NCI-H128 (cell line): ENCODE results near the gene SYTL1.
"Not testable (repeated sequence)": the region's sequence is repeated elsewhere in the genome, so short reads cannot be mapped to it uniquely, and the experiment has no call there.

ENCODE experiments used
- DNase-seq: peaks from one replicate; lab custom pipeline; 2025; ENCODE audit not compliant: unreplicated experiment; lab: John Stamatoyannopoulos, UW

Gene SYTL1

GRCh38 chr1:27381969-27382762, 40.3 kb downstream of the SYTL1 start:
- no peak for DNase-seq

GRCh38 chr1:27383039-27383605, 41.3 kb downstream of the SYTL1 start, which contains the start of gene CD164L2:
TSS of gene CD164L2 (minus strand) at chr1:27383333. CDS start at chr1:27383239, 94 bp downstream.
- peak; percentile 12 for DNase-seq

GRCh38 chr1:27383661-27384060, 41.8 kb downstream of the SYTL1 start:
- DNase-seq, result no peak

GRCh38 chr1:27384797-27385196, 43.0 kb downstream of the SYTL1 start:
- DNase-seq, result not testable (repeated sequence)

- DNase-seq, result peak; percentile 56
Observed at GRCh38 chr1:27388337-27389005, 46.6 kb downstream of the SYTL1 start.

GRCh38 chr1:27391511-27392095, 49.8 kb downstream of the SYTL1 start:
- peak; percentile 9 for DNase-seq

- DNase-seq, result peak; percentile 85
Observed at GRCh38 chr1:27392096-27392777, 50.4 kb downstream of the SYTL1 start, which contains the start of gene GPR3. TSS of gene GPR3 (plus strand) at chr1:27392622. CDS start at chr1:27393799, 1,177 bp downstream.

- no peak for DNase-seq
Observed at GRCh38 chr1:27392778-27393635, 51.2 kb downstream of the SYTL1 start.

GRCh38 chr1:27393641-27394281, 51.9 kb downstream of the SYTL1 start:
- DNase-seq, result no peak

GRCh38 chr1:27394282-27394658, 52.4 kb downstream of the SYTL1 start:
- DNase-seq, result no peak

- no peak for DNase-seq
Observed at GRCh38 chr1:27394925-27395324, 53.1 kb downstream of the SYTL1 start.

GRCh38 chr1:27395441-27396195, 53.8 kb downstream of the SYTL1 start:
- DNase-seq, result peak; percentile 67

GRCh38 chr1:27397110-27397509, 55.3 kb downstream of the SYTL1 start:
- no peak for DNase-seq

GRCh38 chr1:27397749-27398148, 55.9 kb downstream of the SYTL1 start:
- DNase-seq, result no peak

GRCh38 chr1:27398405-27399149, 56.8 kb downstream of the SYTL1 start:
- no peak for DNase-seq

GRCh38 chr1:27399251-27400025, 57.6 kb downstream of the SYTL1 start:
- DNase-seq, result no peak
